GM23338 (cell line): ENCODE results near the gene PAH. TPM values are rescaled to one million over a fixed set of nuclear protein-coding genes. Genes with fewer than 3 reads are reported as not detected.

Source experiments
- JUNB ChIP-seq: IDR thresholded peaks from one replicate; pipeline ENCODE4 v1.6.1; 2016; ENCODE audit warnings: antibody characterized with exemption; ENCODE audit not compliant: unreplicated experiment
- ZNF114 ChIP-seq: fragments of 250-450 bp; sonication (Bioruptor Pico); IDR thresholded peaks from 2 replicates; pipeline ENCODE4 v1.5.0; 2020; ENCODE audit warnings: mild to moderate bottlenecking, moderate library complexity
- ZNF331 ChIP-seq: fragments of 250-450 bp; sonication (Bioruptor Pico); IDR thresholded peaks from 2 replicates; pipeline ENCODE4 v1.5.0; 2020; ENCODE audit warnings: low read depth, mild to moderate bottlenecking, moderate library complexity
- ZNF462 ChIP-seq: fragments of 250-450 bp; sonication (Bioruptor Pico); IDR thresholded peaks from 2 replicates; pipeline ENCODE4 v1.5.0; 2020; ENCODE audit warnings: mild to moderate bottlenecking, moderate library complexity
- polyA plus RNA-seq: library from polyadenylated mRNA; unstranded; fragments of >200 nt; fragmentation: Nextera tagmentation; extraction: Ambion mirVana; gene quantifications from 2 replicates; pipeline ENCODE4 v1.2.1, GENCODE V29; 2016
- total RNA-seq: library from RNA; depleted of rRNA; stranded (reverse); fragments of >200 nt; shearing (Covaris generic); gene quantifications from 2 replicates; pipeline ENCODE4 v1.2.3, GENCODE V29; 2014; rRNA removed
- TF ChIP-seq, protein P1 (sequence below): IDR thresholded peaks from 2 replicates; pipeline ENCODE4 v1.6.1; 2016; ENCODE audit warnings: antibody characterized with exemption

The PAH gene
- total and polyA plus RNA-seq, 2 experiments from 2014 or later = 3.7 to 4.8 TPM

- no peak for TF ChIP-seq ZNF462 (CRISPR knock-in tag)
- no peak for TF ChIP-seq ZNF114 (CRISPR knock-in tag)
- TF ChIP-seq ZNF331 = no peak
- no peak for TF ChIP-seq JUNB
- TF ChIP-seq, protein P1, sequence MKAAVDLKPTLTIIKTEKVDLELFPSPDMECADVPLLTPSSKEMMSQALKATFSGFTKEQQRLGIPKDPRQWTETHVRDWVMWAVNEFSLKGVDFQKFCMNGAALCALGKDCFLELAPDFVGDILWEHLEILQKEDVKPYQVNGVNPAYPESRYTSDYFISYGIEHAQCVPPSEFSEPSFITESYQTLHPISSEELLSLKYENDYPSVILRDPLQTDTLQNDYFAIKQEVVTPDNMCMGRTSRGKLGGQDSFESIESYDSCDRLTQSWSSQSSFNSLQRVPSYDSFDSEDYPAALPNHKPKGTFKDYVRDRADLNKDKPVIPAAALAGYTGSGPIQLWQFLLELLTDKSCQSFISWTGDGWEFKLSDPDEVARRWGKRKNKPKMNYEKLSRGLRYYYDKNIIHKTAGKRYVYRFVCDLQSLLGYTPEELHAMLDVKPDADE = no peak
These were observed 123.1 kb downstream of the PAH start (continued) for GRCh38 chr12:102793921-102794320.

Other genes starting within 250 kb of the PAH start
- 0.78 TPM in 1 of 2 replicates, not detected in the other for gene ASCL1, start 40.4 kb upstream of the PAH start, total RNA-seq
- gene ASCL1, start 40.4 kb upstream of the PAH start, polyA plus RNA-seq = 0.26 and 0.37 TPM in 2 replicates